ENCODE measurements around the gene HLCS.

DNA sequence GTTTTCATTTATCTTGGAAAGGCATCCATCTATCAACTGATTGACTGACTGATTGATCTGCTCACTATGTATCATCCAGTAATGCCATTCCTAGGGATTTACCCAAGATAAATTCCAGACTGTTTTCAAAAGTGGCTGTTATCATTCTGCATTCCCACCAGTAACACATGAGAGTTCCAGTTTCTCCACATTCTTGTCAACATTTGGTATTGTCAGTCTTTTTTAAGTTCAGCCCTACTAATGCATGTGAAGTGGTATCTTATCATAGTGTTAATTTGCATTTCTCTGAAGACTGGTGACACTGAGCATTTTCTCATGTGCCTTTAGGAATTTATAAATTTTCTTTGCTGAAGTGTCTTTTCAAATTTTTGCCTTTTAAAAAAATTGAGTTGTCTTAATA, 168.0 kb downstream of the HLCS start:
- TF ChIP-seq, protein P1, sequence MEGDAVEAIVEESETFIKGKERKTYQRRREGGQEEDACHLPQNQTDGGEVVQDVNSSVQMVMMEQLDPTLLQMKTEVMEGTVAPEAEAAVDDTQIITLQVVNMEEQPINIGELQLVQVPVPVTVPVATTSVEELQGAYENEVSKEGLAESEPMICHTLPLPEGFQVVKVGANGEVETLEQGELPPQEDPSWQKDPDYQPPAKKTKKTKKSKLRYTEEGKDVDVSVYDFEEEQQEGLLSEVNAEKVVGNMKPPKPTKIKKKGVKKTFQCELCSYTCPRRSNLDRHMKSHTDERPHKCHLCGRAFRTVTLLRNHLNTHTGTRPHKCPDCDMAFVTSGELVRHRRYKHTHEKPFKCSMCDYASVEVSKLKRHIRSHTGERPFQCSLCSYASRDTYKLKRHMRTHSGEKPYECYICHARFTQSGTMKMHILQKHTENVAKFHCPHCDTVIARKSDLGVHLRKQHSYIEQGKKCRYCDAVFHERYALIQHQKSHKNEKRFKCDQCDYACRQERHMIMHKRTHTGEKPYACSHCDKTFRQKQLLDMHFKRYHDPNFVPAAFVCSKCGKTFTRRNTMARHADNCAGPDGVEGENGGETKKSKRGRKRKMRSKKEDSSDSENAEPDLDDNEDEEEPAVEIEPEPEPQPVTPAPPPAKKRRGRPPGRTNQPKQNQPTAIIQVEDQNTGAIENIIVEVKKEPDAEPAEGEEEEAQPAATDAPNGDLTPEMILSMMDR (IDR thresholded peaks at IDR 0.05), result no peak
- TF ChIP-seq POLR2A (IDR thresholded peaks at IDR 0.05) (no peak), POLR2AphosphoS5 (IDR thresholded peaks at IDR 0.05) (no peak), EP300 (IDR thresholded peaks at IDR 0.05) (no peak)

Data from sigmoid colon (tissue), 4 donors.